Endothelial cell of umbilical vein (primary cell): ENCODE measurements around the gene GNA12.

ENCODE experiments used
- CTCF ChIP-seq, 2 donors: IDR thresholded peaks; 1 replicate in 1 of 2; 2 replicates in 1 of 2; pipeline ENCODE4 v1.5.1; 2011; ENCODE audit warnings: low read length in 2 of 2, mild to moderate bottlenecking in 2 of 2, moderate library complexity in 2 of 2, control low read depth in 1 of 2, inconsistent platforms in 1 of 2, low read depth in 1 of 2; ENCODE audit not compliant: insufficient read depth in 1 of 2; ENCODE audit errors: extremely low read depth in 1 of 2
- EZH2 ChIP-seq: IDR thresholded peaks from 2 replicates; pipeline ENCODE4 v1.6.1; 2012; ENCODE audit warnings: borderline replicate concordance, low read depth, mild to moderate bottlenecking, moderate library complexity, low read length, inconsistent platforms; ENCODE audit not compliant: severe bottlenecking
- FOS ChIP-seq: IDR thresholded peaks from 2 replicates; pipeline ENCODE4 v1.6.1; 2011; ENCODE audit warnings: mild to moderate bottlenecking, low read length, moderate library complexity, borderline replicate concordance; ENCODE audit not compliant: insufficient read depth
- GATA2 ChIP-seq: IDR thresholded peaks from 2 replicates; pipeline ENCODE4 v1.7.0; 2011; ENCODE audit warnings: low read depth, mild to moderate bottlenecking, moderate library complexity, mixed read lengths, low read length; ENCODE audit not compliant: insufficient read length, insufficient read depth
- JUN ChIP-seq: IDR thresholded peaks from 2 replicates; pipeline ENCODE4 v1.6.1; 2011; ENCODE audit warnings: borderline replicate concordance, low read depth; ENCODE audit not compliant: insufficient read length, insufficient read depth
- MAX ChIP-seq: IDR thresholded peaks from 2 replicates; pipeline ENCODE4 v1.6.1; 2011; ENCODE audit not compliant: insufficient read depth, insufficient read length
- MYC ChIP-seq: IDR thresholded peaks from one replicate; pipeline ENCODE4 v1.6.1; 2011; ENCODE audit warnings: mild to moderate bottlenecking, low read depth, low read length
- POLR2A ChIP-seq: IDR thresholded peaks from 2 replicates; pipeline ENCODE4 v1.6.1; 2012; ENCODE audit warnings: low read depth, mild to moderate bottlenecking, control low read depth, low read length
- POLR2AphosphoS5 ChIP-seq: IDR thresholded peaks from 2 replicates; pipeline ENCODE4 v1.6.1; 2012; ENCODE audit warnings: low read depth, mild to moderate bottlenecking, control low read depth, low read length, moderate library complexity; ENCODE audit not compliant: insufficient read depth

DNA sequence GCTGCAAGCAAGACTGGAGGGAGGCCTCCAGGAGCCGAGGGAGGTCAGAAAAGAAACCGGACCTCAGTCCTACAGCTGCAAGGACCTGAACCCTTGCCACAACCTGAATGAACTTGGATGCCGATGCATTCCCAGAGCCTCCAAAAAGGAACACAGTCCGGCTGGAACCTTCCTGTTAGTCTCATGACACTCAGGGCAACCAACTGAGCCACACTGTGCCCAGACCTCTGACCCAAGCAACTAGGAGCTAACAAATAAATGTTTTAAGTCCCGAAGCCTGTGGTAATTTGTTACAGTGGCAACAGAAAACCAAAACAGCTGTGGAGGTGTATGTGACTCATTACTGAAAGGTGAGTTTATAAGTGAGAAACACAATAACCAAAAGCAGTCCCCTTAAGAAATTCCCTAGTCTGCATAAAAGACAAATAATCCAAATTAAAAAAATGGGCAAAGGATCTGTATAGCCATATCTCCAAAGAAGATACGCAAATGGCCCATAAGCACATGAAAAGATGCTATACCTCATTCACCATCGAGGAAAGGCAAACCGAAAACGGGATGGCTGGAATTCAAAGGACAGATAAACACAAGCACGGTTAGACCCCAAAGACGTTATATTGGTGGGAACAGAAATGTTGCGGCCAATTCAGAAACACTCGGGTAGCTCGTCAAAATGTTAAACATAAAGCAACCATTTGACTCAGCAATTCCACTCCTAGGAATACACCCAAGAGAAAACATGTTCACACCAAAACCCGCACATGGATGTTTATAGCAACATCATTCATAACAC lies 24.8 kb downstream of the GNA12 start:
- TF ChIP-seq POLR2A = no peak
- no peak for TF ChIP-seq MAX
- TF ChIP-seq MYC = no peak
- TF ChIP-seq CTCF (IDR thresholded peaks at IDR 0.05; ENCODE audit: extremely low read depth in 1 of 2, insufficient read depth in 1 of 2, low read depth in 1 of 2, low read length in 2 of 2) = no peak
- no peak for TF ChIP-seq POLR2AphosphoS5
- no peak for TF ChIP-seq GATA2
- no peak for TF ChIP-seq EZH2
- TF ChIP-seq JUN = no peak
- no peak for TF ChIP-seq FOS
